ENCODE results near the gene CLCN4. TPM values are rescaled to one million over a fixed set of nuclear protein-coding genes. Genes with fewer than 3 reads are reported as not detected.

CLCN4 gene
- total RNA-seq, 6 donors from 2014 or later: 5.2 to 26.3 (median 11.7) TPM

DNA sequence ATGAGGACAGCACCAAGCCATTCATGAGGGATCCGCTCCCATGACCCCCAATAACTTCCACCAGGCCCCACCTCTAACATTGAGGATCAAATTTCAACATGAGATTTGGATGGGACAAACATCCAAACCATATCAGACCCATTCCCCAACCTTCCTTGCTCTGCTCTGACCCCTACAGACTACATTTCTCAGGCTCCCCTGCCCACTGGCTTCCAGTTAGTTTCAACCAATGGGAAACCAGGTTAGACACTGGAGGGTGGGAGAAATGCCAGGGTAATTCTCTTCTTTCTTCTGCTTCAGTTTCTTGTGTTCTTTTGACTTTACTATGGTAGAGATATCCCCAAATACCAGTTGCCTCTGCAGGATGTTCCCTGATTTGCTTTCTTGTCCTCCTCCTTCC is 125.7 kb downstream of the CLCN4 start:
- no peak for ATAC-seq (ENCODE audit: low FRiP score in 2 of 2)
- Histone ChIP-seq H3K4me3 (no peak overlapping the region), H3K27me3 (no peaks in the 10 kb centered on the region), H3K4me1 (no peaks in the 10 kb centered on the region), H3K27ac (no peak overlapping the region), H3K36me3 (no peaks in the 10 kb centered on the region), H3K9me3 (no peaks in the 10 kb centered on the region)
- DNase-seq: no peak
- no peak for TF ChIP-seq POLR2A (IDR thresholded peaks at IDR 0.05)
- TF ChIP-seq, protein P1, sequence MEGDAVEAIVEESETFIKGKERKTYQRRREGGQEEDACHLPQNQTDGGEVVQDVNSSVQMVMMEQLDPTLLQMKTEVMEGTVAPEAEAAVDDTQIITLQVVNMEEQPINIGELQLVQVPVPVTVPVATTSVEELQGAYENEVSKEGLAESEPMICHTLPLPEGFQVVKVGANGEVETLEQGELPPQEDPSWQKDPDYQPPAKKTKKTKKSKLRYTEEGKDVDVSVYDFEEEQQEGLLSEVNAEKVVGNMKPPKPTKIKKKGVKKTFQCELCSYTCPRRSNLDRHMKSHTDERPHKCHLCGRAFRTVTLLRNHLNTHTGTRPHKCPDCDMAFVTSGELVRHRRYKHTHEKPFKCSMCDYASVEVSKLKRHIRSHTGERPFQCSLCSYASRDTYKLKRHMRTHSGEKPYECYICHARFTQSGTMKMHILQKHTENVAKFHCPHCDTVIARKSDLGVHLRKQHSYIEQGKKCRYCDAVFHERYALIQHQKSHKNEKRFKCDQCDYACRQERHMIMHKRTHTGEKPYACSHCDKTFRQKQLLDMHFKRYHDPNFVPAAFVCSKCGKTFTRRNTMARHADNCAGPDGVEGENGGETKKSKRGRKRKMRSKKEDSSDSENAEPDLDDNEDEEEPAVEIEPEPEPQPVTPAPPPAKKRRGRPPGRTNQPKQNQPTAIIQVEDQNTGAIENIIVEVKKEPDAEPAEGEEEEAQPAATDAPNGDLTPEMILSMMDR (IDR thresholded peaks at IDR 0.05): no peak
- TF ChIP-seq EP300 (IDR thresholded peaks at IDR 0.05): no peak
- no peak for TF ChIP-seq POLR2AphosphoS5 (IDR thresholded peaks at IDR 0.05)
- WGBS, 2 donors: 76% methylated on average over 1 of the region's 1 CpG; no CpG with 5 or more reads in 1 of the 2 donors

DNA sequence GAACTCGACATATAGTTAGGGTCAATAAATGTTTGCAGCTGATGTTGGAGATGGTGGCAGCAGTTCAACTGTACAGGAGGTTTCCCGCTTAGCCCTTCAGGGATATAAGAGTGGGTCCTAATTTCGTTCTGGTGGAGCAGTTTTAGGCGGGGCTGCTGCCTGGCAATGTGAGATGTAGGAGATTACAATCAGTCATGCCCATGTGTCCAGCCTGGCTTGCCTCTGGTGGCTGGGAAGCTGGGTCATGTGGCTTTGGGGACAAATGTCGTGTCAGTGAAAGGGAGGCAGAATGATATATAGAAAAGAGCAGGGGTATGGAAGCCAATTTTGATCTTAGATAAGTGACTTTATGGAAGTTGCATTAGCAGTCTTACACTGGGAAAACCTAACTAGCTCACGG is 129.4 kb downstream of the CLCN4 start:
- no peak overlapping the region for H3K4me3 ChIP-seq
- TF ChIP-seq, protein P1 (IDR thresholded peaks at IDR 0.05): no peak
- no peak for TF ChIP-seq EP300 (IDR thresholded peaks at IDR 0.05)
- TF ChIP-seq POLR2A (IDR thresholded peaks at IDR 0.05): no peak
- TF ChIP-seq POLR2AphosphoS5 (IDR thresholded peaks at IDR 0.05): no peak
- no peaks in the 10 kb centered on the region for H3K27me3 ChIP-seq
- H3K9me3 ChIP-seq: no peaks in the 10 kb centered on the region
- no peak overlapping the region for H3K27ac ChIP-seq
- H3K36me3 ChIP-seq: no peaks in the 10 kb centered on the region
- no peaks in the 10 kb centered on the region for H3K4me1 ChIP-seq
- no peak for ATAC-seq (ENCODE audit: low FRiP score in 2 of 2)
- WGBS, 2 donors: 51 to 93% methylated on average over 6 of the region's 6 CpGs
- no peak for DNase-seq

Other genes starting within 250 kb of the CLCN4 start
- gene CLDN34, start 189.6 kb upstream of the CLCN4 start, total RNA-seq: 1 to 10 TPM in 1 of 6 donors, under 1 TPM in 4, not detected in 1; 0.27 to 1.5 (median 0.55) TPM

All from upper lobe of left lung (tissue), 6 donors.